Ascending aorta (tissue), 2 donors: ENCODE data around the gene MAPK1. TPM values are rescaled to one million over a fixed set of nuclear protein-coding genes. Genes with fewer than 3 reads are reported as not detected.

Experiments
- DNase-seq, 2 donors: peaks; one replicate each; pipeline ENCODE4 v3.0.0-alpha.2; 2019; ENCODE audit warnings: low spot score in 2 of 2
- H3K27ac ChIP-seq, 2 donors: fragments of 200-600 bp; sonication (generic); one replicate each; pipeline ENCODE4 v1.5.1; 2016 to 2017; ENCODE audit warnings: mild to moderate bottlenecking in 1 of 2
- H3K27me3 ChIP-seq: fragments of 200-600 bp; sonication (generic); one replicate; pipeline ENCODE4 v1.5.1; 2017
- H3K36me3 ChIP-seq, 2 donors: fragments of 200-600 bp; sonication (generic); one replicate each; pipeline ENCODE4 v1.5.1; 2016
- H3K4me1 ChIP-seq, 2 donors: fragments of 200-600 bp; sonication (generic); one replicate each; pipeline ENCODE4 v1.5.1; 2016 to 2017; ENCODE audit warnings: mild to moderate bottlenecking in 1 of 2
- H3K4me3 ChIP-seq, 2 donors: fragments of 200-600 bp; sonication (generic); one replicate each; pipeline ENCODE4 v1.5.1; 2016 to 2017; ENCODE audit warnings: mild to moderate bottlenecking in 1 of 2
- H3K9me3 ChIP-seq, 2 donors: fragments of 200-600 bp; sonication (generic); one replicate each; pipeline ENCODE4 v1.5.1; 2016
- intact Hi-C: fragments of 100-400 bp; cut with DNase I; formaldehyde crosslinking; loops from one replicate; pipeline ENCODE4 v1.15.1; 2023
- total RNA-seq: library from RNA; depleted of rRNA; stranded (reverse); fragments of >200 nt; gene quantifications from one replicate; pipeline ENCODE4 v1.1.0, GENCODE V29; 2016
- TF ChIP-seq, protein P1 (sequence below), 3 experiments: fragments of 200-600 bp in 2 of 3; fragments of 450-650 bp in 1 of 3; sonication (generic) in 2 of 3; IDR thresholded peaks; one replicate each; pipeline ENCODE4 v1.5.1; 2016 to 2019; ENCODE audit warnings: antibody characterized with exemption in 3 of 3, mild to moderate bottlenecking in 1 of 3, moderate library complexity in 1 of 3

Gene MAPK1
- total RNA-seq, 1 donor from 2014 or later, result 43.3 TPM

DNA sequence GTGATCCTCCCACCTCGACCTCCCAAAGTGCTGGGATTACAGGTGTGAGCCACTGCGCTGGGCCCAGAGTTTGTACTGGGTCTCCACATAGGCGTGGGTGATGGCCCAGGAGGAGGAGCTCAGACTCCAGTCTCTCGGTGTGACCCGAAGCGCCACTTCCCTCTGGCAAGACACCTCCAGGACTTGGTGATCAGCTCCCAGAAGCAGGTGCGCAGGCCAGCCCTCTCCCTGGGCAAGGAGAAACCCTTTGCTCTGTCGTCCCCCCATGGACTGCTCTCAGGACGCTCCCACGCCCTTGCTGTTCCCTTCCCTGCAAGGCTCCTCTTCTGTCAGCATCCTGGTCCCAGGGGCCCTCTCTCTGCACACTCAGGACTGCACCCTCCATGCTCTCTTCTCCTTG, 126.4 kb downstream of the MAPK1 start:
- Histone ChIP-seq H3K4me1 (peaks cover 0 to 4% of the 10 kb centered on the region in 2 donors), H3K9me3 (no peaks in the 10 kb centered on the region), H3K27ac (no peak overlapping the region), H3K27me3 (no peaks in the 10 kb centered on the region), H3K36me3 (no peaks in the 10 kb centered on the region), H3K4me3 (no peak overlapping the region)
- DNase-seq, result no peak
- intact Hi-C loops, result no loop called here
- TF ChIP-seq, protein P1, sequence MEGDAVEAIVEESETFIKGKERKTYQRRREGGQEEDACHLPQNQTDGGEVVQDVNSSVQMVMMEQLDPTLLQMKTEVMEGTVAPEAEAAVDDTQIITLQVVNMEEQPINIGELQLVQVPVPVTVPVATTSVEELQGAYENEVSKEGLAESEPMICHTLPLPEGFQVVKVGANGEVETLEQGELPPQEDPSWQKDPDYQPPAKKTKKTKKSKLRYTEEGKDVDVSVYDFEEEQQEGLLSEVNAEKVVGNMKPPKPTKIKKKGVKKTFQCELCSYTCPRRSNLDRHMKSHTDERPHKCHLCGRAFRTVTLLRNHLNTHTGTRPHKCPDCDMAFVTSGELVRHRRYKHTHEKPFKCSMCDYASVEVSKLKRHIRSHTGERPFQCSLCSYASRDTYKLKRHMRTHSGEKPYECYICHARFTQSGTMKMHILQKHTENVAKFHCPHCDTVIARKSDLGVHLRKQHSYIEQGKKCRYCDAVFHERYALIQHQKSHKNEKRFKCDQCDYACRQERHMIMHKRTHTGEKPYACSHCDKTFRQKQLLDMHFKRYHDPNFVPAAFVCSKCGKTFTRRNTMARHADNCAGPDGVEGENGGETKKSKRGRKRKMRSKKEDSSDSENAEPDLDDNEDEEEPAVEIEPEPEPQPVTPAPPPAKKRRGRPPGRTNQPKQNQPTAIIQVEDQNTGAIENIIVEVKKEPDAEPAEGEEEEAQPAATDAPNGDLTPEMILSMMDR (IDR thresholded peaks at IDR 0.05), result no peak

DNA sequence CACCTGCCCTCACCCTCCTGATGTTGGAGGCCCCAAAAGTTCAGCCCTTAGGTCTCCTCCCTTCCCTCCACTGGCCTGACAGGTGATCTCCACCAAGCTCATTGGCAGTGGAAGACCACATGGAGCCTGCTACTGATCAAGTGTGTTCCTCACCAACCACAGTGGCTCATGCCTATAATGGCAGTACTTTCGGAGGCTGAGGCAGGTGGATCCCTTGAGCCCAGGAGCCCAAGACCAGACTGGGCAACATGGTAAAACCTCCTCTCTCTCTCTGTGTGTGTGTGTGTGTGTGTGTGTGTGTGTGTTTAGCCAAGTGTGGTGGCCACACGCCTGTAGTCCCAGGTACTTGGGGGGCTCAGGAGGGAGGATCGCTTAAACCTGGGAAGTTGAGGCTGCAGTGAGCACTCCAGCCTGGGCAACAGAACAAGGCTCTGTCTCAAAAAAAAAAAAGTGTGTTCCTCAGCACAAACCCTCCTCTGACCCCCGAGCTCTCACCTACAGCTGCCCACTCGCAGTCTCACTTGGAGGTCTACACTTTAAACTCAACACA, 127.5 kb downstream of the MAPK1 start:
- Histone ChIP-seq H3K27ac (no peak overlapping the region), H3K9me3 (no peaks in the 10 kb centered on the region), H3K27me3 (no peaks in the 10 kb centered on the region), H3K4me3 (no peak overlapping the region), H3K4me1 (peaks cover 0 to 5% of the 10 kb centered on the region in 2 donors), H3K36me3 (no peaks in the 10 kb centered on the region)
- DNase-seq, result no peak
- intact Hi-C loops, result loop anchor here (5.0 kb wide), 2 partner anchors 73 to 127 kb away; partner anchors contain the start of genes MAPK1 and PPIL2
- TF ChIP-seq, protein P1 (IDR thresholded peaks at IDR 0.05), result no peak

DNA sequence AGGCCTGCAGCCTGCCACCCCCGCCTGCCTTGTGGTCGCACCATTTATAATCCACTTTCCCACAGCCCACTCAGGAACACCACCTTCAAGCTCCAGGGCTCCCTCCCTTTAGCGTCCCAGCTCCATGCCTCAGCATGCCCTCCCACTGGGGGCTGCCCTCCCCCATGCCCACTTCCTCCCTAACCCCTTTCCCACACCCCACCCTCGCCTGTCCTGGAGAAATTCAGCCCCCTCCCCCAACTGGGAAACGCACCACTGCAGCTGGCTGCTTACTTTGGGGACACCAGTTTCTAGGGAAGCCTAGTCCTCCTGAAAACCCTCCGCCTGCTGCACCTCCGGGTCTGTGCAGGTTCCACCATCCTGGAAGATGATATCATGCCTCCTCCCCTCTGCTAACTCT, 128.5 kb downstream of the MAPK1 start:
- Histone ChIP-seq H3K27ac (no peak overlapping the region), H3K4me1 (peaks cover 0 to 7% of the 10 kb centered on the region in 2 donors), H3K4me3 (no peak overlapping the region), H3K36me3 (no peaks in the 10 kb centered on the region), H3K9me3 (no peaks in the 10 kb centered on the region), H3K27me3 (no peaks in the 10 kb centered on the region)
- DNase-seq, result no peak
- intact Hi-C loops, result loop anchor here (5.0 kb wide), 2 partner anchors 72 to 128 kb away; partner anchors contain the start of genes MAPK1 and PPIL2
- TF ChIP-seq, protein P1 (IDR thresholded peaks at IDR 0.05), result no peak

DNA sequence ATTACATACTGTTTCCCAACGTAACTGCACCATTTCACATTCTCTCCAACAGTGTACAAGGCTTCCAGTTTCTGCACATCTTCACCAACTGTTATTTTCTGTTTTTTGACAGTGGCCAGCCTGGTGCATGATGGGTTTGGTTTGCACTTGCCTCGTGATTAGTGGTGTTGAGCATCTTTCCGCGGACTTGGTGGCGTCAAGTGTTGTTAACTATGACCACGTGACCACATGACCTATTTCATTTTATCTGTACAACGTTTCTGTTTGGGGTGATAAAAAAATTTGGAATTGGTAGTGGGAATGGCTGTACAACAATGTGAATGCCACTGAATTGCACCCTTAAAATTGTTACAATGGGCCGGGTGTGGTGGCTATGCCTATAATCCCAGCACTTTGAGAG, 129.4 kb downstream of the MAPK1 start:
- H3K36me3 ChIP-seq, result no peaks in the 10 kb centered on the region
- intact Hi-C loops, result loop anchor here (5.0 kb wide), 2 partner anchors 71 to 129 kb away; partner anchors contain the start of genes MAPK1 and PPIL2

DNA sequence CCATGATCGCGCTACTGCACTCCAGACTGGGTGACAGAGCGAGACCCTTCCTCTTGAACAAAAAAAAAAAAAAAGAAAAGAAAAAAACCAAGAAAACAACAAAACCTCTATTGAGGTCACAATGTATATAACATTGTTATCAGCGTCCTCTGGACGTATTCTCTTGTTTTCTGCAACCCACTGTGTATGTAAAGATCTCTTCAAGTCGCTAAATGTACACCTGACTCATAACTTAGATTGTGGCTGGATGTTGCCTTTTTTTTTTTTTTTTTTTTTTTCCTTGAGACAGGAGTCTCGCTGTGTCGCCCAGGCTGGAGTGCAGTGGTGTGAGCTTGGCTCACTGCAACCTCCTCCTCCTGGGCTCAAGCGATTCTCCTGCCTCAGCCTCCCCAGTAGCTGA, 130.5 kb downstream of the MAPK1 start:
- Histone ChIP-seq H3K4me3 (no peak overlapping the region), H3K9me3 (no peaks in the 10 kb centered on the region), H3K27me3 (no peaks in the 10 kb centered on the region), H3K4me1 (peaks cover 0 to 7% of the 10 kb centered on the region in 2 donors), H3K27ac (no peak overlapping the region), H3K36me3 (no peaks in the 10 kb centered on the region)
- TF ChIP-seq, protein P1 (IDR thresholded peaks at IDR 0.05), result no peak
- no peak for DNase-seq
- intact Hi-C loops, result loop anchor here (5.0 kb wide), 2 partner anchors 70 to 130 kb away; partner anchors contain the start of genes MAPK1 and PPIL2

More for the DNA sequence above, 129.4 kb downstream of the MAPK1 start:
- Histone ChIP-seq H3K27ac (no peak overlapping the region), H3K4me1 (peaks cover 0 to 7% of the 10 kb centered on the region in 2 donors), H3K9me3 (no peaks in the 10 kb centered on the region), H3K27me3 (no peaks in the 10 kb centered on the region), H3K4me3 (no peak overlapping the region)
- DNase-seq, result no peak
- TF ChIP-seq, protein P1 (IDR thresholded peaks at IDR 0.05), result no peak
